MG63 (cell line): Measurements from ENCODE around the gene TAMM41. TPM values are rescaled to one million over a fixed set of nuclear protein-coding genes. Genes with fewer than 3 reads are reported as not detected.
A peak's percentile ranks its signal among the peaks of the same experiment; 100 is the strongest.

Source experiments
- DNase-seq: peaks from one replicate; pipeline ENCODE4 v3.0.0-alpha.2; 2020
- H3K27me3 ChIP-seq: fragments of 250-450 bp; sonication (Bioruptor Pico); 2 replicates; pipeline ENCODE4 v1.5.1; 2020; ENCODE audit warnings: mild to moderate bottlenecking, moderate library complexity
- H3K36me3 ChIP-seq: fragments of 250-450 bp; sonication (Bioruptor Pico); 2 replicates; pipeline ENCODE4 v1.5.1; 2020; ENCODE audit warnings: mild to moderate bottlenecking, moderate library complexity
- H3K4me3 ChIP-seq: fragments of 250-450 bp; sonication (Bioruptor Pico); 2 replicates; pipeline ENCODE4 v1.5.1; 2020; ENCODE audit warnings: mild to moderate bottlenecking, moderate library complexity
- H3K9me3 ChIP-seq: fragments of 250-450 bp; sonication (Bioruptor Pico); 2 replicates; pipeline ENCODE4 v1.5.1; 2020; ENCODE audit warnings: mild to moderate bottlenecking, moderate library complexity
- total RNA-seq: library from RNA; depleted of rRNA; stranded (reverse); fragments of >200 nt; shearing (Covaris generic); gene quantifications from 2 replicates; pipeline ENCODE4 v1.2.3, GENCODE V29; 2014; ENCODE audit warnings: low replicate concordance

TAMM41 gene
- total RNA-seq, 1 experiment from 2014 or later: 0.59 TPM

DNA sequence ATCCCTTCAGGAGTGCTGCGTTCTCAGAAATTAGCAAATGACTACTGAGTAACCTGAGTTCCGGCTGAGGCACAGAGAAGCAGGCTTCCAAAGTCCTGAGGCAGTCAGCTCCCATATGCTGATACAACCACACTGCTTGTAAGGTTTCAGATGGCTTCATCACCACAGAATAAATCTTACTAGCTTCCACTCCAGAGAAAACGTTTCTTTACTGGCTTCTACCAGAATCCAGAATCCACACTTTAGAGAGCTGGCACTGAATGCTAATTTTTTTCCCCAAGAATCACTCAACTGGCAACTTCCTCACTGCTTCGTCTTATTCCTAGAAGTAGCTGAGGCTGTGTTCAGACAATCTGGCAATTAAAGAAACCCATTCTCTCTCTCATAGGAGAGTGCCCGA lies 21.4 kb downstream of the TAMM41 start:
- DNase-seq: no peak
- H3K9me3 ChIP-seq: no peaks in the 10 kb centered on the region
- no peaks in the 10 kb centered on the region for H3K27me3 ChIP-seq
- no peak overlapping the region for H3K4me3 ChIP-seq
- peaks cover 11% of the 10 kb centered on the region for H3K36me3 ChIP-seq

DNA sequence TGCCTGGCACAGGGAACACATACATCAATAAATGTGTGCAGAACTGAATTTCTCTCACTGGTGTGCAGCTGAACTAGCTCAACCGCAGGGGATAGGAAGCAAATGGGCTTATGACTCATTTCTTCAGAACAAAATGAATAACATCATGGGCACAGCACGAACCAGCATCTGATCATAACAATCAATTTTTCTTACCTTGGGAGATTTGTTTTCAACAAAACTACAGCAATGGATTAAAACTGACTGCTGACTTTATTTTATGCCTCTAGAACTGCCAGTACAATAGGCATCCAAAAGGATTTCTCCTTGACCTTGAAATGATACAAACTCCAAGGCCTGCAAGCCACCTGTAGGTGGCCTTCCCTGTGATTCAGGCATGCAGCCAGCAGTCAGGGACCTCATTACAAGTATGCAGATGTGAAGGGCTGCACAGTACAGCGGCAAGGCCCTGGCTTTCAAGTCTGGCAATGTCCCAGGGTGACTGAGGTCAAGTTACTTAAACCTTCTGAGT lies 26.1 kb downstream of the TAMM41 start:
- Histone ChIP-seq H3K27me3 (no peaks in the 10 kb centered on the region), H3K9me3 (no peaks in the 10 kb centered on the region), H3K36me3 (peaks cover 3% of the 10 kb centered on the region; the same call in 1 of the 2 replicates), H3K4me3 (no peak overlapping the region)
- DNase-seq: peak; percentile 2

DNA sequence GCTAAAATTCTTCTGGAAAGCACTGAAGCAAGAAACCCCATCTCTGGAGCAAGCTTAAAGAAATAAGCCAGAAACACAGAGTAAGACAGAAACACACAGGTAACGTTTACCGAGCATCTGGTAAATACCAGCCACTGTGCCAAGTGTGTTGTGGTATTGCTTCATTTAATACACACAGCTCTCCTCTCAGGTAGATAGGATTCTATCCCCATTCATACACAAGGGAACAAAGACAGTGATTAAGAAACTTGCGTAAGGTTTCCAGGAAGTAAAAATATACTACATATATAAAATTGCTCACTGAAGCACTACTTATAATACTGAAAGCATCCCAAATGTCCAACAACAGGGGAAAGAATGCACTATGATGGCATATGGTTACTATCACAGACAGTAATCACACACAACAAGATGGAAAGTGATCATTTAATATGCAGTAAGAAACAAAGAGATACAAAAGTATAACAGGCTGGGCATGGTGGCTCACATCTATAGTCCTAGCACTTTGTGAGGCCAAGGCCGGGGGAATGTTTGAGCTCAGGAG lies 27.5 kb downstream of the TAMM41 start:
- Histone ChIP-seq H3K27me3 (no peaks in the 10 kb centered on the region), H3K9me3 (no peaks in the 10 kb centered on the region), H3K36me3 (peaks cover 3% of the 10 kb centered on the region; the same call in 1 of the 2 replicates), H3K4me3 (no peak overlapping the region)
- no peak for DNase-seq

DNA sequence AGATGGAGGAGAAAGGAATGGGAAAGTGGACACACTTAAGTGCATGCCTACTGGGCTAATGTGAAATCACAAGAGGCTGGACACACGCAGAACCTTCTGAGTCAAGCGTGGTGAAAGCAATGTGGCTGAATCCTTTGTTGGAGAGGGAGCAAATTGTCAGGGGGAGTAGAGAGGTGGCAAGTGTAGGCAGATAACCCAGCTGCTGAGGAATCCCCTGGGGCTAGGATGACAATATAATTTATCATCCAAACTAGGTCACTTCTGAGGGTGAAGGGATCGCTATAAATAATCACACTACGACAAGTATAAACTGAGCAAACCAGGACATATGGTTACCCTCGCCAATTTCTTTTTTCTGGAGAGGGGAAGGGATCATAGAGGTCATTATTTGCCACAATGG lies 28.7 kb downstream of the TAMM41 start:
- H3K4me3 ChIP-seq: no peak overlapping the region
- no peaks in the 10 kb centered on the region for H3K9me3 ChIP-seq
- H3K36me3 ChIP-seq: peaks cover 3% of the 10 kb centered on the region; the same call in 1 of the 2 replicates
- DNase-seq: no peak
- H3K27me3 ChIP-seq: no peaks in the 10 kb centered on the region

DNA sequence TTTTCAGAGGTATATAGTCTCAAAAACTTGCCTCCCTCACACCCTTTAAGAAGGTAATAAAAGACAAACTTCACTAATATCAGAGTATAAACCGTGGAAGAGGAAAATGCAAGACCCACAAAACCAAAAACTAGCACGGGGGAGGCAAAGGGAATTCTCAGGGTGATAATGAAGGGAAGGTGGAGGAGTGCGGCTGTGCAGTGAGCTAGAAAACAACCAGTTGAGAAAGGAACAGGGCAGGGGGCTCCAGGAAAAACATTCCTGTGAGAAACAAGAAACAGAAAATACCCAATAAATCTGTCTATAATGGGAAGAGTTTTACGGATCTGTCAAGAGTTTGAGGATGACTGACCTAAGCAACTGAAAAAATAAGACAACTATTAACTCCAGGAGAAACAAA lies 31.6 kb downstream of the TAMM41 start:
- DNase-seq: no peak
- Histone ChIP-seq H3K36me3 (no peaks in the 10 kb centered on the region; the same call in 1 of the 2 replicates), H3K9me3 (no peaks in the 10 kb centered on the region), H3K27me3 (no peaks in the 10 kb centered on the region), H3K4me3 (no peak overlapping the region)

DNA sequence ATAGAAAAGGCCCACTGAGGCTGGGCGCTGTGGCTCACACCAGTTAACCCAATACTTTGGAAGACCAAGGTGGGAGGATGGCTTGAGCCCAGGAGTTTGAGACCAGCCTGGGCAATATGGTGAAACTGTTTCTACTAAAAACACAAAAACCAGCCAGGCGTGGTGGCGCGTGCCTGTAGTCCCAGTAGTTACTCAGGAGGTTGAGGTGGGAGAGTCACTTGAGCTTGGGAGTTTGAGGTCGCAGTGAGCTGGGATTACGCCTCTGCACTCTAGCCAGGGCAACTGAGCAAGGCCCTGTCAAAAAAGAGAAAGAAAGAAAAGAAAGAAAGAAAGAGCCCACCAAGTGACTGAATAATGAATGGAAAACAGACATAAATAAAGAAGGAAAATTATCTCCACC lies 32.0 kb downstream of the TAMM41 start:
- Histone ChIP-seq H3K4me3 (no peak overlapping the region), H3K36me3 (no peaks in the 10 kb centered on the region; the same call in 1 of the 2 replicates), H3K27me3 (no peaks in the 10 kb centered on the region), H3K9me3 (no peaks in the 10 kb centered on the region)
- no peak for DNase-seq

DNA sequence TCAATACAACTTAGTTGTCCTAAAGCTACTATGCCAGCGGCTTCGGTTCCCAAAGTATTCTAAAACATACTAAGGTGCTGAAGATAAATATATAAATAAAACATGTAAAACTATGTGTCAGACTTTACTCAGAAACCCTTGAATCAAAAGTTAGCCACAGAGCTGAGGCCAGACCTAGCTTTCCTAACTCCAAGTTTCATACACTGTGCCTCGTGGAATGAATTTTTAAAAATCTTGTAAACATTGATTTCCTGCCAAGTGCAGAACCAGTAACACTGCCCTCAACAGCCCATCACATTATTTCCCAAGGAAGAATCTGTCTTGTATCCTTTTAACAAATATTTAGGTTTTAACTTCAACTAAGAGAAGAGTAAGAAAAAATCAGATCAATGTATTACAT lies 36.4 kb downstream of the TAMM41 start:
- Histone ChIP-seq H3K36me3 (peaks cover 5% of the 10 kb centered on the region), H3K27me3 (no peaks in the 10 kb centered on the region), H3K4me3 (no peak overlapping the region), H3K9me3 (no peaks in the 10 kb centered on the region)
- peak; percentile 11 for DNase-seq

DNA sequence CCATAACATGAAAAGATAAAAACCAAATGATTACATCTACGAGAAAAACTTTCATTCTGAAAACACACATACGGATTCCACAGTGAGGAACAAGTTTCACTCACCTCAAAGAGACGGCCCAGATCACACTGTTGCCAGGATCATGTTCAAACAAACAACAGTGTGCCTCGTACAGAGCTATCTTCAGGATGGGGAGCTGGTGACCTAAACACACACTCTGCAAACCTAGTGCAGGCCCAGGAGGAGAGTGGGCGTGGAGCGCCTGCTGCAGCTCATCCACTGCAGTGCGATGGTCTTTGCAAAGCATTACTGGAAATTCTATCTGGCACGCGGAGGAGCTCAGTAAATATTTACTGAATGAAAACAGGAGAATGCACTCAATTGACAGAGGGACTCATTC lies 38.5 kb downstream of the TAMM41 start:
- no peak for DNase-seq
- Histone ChIP-seq H3K36me3 (peaks cover 5% of the 10 kb centered on the region), H3K27me3 (no peaks in the 10 kb centered on the region), H3K9me3 (no peaks in the 10 kb centered on the region), H3K4me3 (no peak overlapping the region)

DNA sequence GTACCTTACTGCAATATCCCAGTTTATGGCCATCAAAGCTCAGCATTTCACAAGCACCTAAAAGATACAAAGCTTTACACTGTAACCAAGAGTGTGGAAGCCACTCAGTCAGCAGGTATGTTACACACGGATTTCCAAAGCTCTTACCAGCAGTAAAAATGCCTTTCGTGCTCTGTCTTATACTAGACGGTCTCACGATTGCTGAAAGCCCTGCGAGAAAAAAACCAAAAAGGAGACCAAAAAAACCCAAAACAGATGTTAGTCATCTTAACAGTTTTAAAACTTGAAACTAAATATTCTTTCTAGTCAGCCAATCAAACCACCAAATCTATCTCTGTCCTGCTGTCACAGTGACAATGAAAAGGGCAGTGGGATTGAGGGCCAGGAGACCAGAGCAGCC lies 39.0 kb downstream of the TAMM41 start:
- no peak for DNase-seq
- H3K36me3 ChIP-seq: peaks cover 8% of the 10 kb centered on the region
- H3K4me3 ChIP-seq: no peak overlapping the region

DNA sequence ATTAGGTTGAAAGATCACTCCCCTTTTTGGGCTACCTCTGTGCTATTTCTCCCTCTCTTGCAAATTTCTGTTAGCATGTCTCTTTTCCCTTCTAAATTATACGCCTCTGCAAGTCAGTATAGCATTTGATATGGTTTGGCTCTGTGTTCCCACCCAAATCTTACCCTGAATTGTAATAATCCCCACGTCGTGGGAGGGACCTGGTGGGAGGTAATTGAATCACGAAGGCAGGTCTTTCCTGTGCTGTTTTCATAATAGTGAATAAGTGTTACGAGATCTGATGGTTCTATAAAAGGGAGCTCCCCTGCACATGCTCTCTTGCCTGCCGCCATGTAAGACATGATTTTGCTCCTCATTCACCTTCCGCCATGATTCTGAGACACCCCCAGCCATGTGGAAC lies 41.0 kb downstream of the TAMM41 start:
- Histone ChIP-seq H3K27me3 (no peaks in the 10 kb centered on the region), H3K36me3 (peaks cover 10% of the 10 kb centered on the region)

More for the DNA sequence above, 39.0 kb downstream of the TAMM41 start:
- Histone ChIP-seq H3K27me3 (no peaks in the 10 kb centered on the region), H3K9me3 (no peaks in the 10 kb centered on the region)

DNA sequence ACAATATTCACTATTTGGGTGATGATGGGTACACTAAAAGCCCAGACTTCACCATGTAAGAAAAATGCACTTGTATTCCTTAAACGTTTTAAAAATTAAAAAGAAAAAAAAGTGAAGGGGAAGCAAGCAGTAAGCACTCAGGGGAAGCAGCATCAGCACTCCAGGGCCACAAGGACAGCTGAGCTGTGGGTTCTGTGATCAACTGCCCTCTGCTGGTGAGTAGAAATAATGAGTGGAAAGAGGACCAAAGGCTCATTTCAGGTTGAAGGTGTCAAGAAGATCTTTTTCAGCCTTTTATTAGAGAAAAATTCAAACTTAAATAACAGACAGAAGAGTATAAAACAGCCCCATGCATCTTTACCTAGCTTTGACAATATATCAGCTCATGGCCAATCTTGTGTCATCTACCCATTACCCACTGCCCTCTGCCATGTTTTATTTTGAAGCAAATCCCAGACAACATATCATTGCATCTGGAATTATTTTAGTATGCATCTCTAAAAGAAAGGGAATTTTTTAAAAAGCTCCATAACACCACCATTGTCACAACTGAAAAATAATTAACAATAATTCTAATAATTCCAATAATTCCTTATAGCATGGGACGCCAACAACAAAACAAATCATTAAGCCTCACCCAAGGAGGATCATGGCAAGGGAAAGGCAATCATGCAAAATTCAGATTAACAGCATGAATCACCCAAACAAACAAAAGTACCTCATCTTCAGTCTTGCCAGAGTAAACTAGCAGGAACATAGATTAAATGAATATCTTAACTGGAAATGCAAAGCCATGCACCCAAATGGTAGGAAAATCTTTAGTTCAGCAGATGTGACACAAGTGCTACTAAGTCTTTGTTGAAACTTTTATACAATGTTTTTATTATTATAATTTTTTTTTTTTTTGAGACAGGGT lies 42.5 kb downstream of the TAMM41 start:
- no peaks in the 10 kb centered on the region for H3K27me3 ChIP-seq

More for the DNA sequence above, 41.0 kb downstream of the TAMM41 start:
- Histone ChIP-seq H3K9me3 (no peaks in the 10 kb centered on the region), H3K4me3 (no peak overlapping the region)
- DNase-seq: no peak

DNA sequence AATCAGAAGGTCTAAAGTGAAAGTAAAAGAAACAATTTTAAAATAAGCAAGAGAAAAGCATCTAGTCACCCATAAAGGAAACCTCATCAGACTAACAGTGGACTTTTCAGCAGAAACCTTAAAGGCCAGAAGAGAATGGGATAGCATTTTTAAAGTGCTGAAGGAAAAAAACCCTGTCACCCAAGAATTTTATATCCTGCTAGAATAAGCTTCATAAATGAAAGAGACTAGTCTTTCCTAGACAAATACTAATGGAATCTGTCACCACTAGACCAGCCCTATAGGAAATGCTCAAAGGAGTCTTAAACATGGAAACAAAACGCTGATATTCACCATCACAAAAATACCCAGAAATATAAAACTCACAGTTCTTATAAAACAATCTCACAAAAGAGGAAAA lies 46.9 kb downstream of the TAMM41 start:
- Histone ChIP-seq H3K27me3 (no peaks in the 10 kb centered on the region), H3K36me3 (peaks cover 5% of the 10 kb centered on the region), H3K9me3 (no peaks in the 10 kb centered on the region), H3K4me3 (no peak overlapping the region)
- DNase-seq: no peak

More for the DNA sequence above, 42.5 kb downstream of the TAMM41 start:
- H3K9me3 ChIP-seq: no peaks in the 10 kb centered on the region
- peaks cover 9% of the 10 kb centered on the region for H3K36me3 ChIP-seq
- DNase-seq: peak; percentile 20
- H3K4me3 ChIP-seq: no peak overlapping the region

DNA sequence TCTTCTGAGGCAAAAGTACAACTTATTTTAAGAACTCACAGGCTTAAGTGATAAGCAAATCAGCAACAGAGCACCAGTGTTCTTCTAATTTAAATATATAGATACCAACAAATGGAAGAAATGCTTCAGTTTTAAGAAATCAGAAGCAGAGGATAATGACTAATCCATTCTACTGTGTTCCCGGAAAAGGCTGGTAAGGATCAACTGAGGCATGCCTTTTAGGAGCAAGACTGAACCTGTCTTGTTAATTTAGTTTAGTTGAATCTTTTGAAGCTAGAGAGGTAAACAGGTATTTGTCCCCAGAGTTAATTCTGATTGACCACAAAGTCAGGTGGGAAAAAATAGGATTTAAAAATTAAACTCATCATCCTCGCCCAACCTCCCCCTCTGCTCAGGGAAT lies 51.8 kb downstream of the TAMM41 start:
- no peak for DNase-seq
- Histone ChIP-seq H3K4me3 (no peak overlapping the region), H3K9me3 (no peaks in the 10 kb centered on the region), H3K36me3 (no peaks in the 10 kb centered on the region; the same call in 1 of the 2 replicates), H3K27me3 (no peaks in the 10 kb centered on the region)

DNA sequence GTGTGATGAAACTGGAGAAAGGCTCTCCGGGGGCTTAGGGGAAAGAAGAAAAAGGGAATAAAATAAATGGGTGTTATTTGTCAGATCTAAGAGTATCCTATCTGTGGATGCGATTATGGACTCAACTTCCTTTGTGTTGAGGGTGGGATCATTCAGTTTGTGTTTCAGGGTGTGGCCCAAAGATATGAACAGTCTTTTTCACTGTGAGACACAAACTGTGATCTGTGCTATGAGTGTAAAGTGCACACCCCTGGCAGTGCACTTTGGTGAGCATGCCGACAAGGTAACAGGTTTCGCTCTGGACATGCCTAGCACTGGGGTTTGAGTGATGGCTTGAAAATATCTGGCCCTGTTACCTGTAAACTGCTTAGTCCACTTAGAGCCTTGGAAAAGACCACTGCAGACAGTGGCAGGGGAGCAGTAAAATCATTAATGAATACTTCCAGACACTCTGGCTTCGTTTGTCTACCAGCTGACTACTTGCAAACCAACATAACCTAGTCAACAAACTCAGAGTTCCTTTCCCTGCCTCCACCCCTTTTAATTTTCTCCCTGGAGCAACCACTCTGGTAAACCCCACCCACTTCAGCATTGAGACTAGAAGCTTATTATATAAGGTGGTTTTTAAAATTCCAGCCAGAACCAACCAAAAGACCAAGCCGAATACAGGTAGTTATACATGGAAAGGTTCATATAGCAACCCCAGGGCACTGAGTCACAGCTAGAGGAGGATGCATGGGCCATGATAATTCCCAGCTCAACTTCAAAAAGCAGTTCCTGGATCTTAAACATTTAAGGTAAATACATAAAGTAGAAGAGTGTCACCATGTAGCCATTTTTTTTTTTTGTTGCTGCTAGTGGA lies 55.1 kb downstream of the TAMM41 start:
- no peaks in the 10 kb centered on the region for H3K9me3 ChIP-seq
- no peak for DNase-seq
- H3K27me3 ChIP-seq: no peaks in the 10 kb centered on the region
- H3K36me3 ChIP-seq: peaks cover 3% of the 10 kb centered on the region
- no peak overlapping the region for H3K4me3 ChIP-seq

DNA sequence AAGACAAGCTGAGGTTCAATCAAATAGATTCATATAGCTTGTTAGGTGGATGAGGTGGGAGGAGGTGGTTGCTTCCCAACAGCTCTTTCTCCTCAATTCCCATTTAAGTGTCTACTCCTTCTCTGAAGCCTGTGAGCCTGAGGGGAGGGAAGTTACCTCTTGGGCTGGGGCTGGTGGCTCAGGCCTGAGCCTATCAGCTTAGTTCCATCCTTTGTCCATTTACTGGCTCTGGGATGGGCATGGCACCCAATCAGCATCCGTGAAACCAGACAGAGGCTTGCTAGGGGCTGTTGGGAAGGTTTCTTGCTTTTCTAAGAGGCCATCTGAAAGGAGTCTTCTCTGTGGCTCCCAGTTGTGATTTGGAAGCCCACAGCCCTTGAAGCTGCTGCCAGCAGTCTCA lies 57.3 kb downstream of the TAMM41 start:
- no peak for DNase-seq
- Histone ChIP-seq H3K9me3 (no peaks in the 10 kb centered on the region), H3K27me3 (no peaks in the 10 kb centered on the region), H3K36me3 (peaks cover 3% of the 10 kb centered on the region), H3K4me3 (no peak overlapping the region)

DNA sequence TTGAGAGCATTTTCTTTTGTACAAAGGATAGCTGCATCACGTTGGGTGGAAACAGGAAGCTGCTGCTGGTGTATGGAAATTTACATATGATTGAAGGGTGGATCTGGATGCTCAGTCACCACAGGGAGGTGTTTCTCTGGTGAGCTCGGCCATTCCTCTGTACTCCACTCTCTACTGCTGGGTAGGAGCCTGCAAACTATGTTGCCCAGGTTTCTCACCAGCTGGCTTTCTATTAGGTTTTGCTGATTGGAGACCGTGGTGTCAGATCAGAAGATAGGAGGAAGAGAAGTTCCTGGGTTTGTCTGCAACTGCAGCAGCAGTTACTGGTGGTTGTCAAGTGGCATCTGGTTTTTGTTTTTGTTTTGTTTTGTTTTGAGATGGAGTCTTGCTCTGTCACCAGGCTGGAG lies 61.7 kb downstream of the TAMM41 start:
- H3K36me3 ChIP-seq: peaks cover 3% of the 10 kb centered on the region
- no peaks in the 10 kb centered on the region for H3K9me3 ChIP-seq
- no peaks in the 10 kb centered on the region for H3K27me3 ChIP-seq
- no peak for DNase-seq
- no peak overlapping the region for H3K4me3 ChIP-seq

DNA sequence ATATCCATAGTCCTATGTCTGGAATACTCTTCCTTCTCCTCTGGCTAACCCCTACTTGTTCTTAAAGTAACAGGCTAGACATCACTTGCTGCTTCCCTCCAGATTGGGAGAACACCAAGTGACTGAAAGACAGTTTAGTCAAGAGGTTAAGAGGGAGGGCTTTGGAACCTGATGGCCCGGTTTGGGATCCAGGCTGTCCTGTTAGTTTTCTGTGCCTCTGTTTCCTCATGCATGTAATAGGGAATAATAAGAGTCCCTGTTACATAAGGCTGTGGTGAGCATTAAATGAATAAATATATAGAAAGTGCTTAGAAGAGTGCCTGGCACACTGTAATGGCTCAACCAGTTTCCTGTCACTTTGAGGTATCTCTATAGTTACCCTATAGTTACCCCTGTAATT lies 66.3 kb downstream of the TAMM41 start:
- H3K9me3 ChIP-seq: no peaks in the 10 kb centered on the region
- H3K27me3 ChIP-seq: no peaks in the 10 kb centered on the region
- H3K36me3 ChIP-seq: no peaks in the 10 kb centered on the region
- no peak overlapping the region for H3K4me3 ChIP-seq
- DNase-seq: no peak
